ENCODE measurements around the gene EFCAB5. TPM values are rescaled to one million over a fixed set of nuclear protein-coding genes. Genes with fewer than 3 reads are reported as not detected.

EFCAB5 gene
- total and polyA plus RNA-seq, 8 donors = 0.52 to 2.3 (median 1.9) TPM

GRCh38 chr17:30104575-30105339, 163.3 kb downstream of the EFCAB5 start:
- H3K4me1 ChIP-seq = peaks cover 0 to 10% of the 10 kb centered on the region in 2 donors

DNA sequence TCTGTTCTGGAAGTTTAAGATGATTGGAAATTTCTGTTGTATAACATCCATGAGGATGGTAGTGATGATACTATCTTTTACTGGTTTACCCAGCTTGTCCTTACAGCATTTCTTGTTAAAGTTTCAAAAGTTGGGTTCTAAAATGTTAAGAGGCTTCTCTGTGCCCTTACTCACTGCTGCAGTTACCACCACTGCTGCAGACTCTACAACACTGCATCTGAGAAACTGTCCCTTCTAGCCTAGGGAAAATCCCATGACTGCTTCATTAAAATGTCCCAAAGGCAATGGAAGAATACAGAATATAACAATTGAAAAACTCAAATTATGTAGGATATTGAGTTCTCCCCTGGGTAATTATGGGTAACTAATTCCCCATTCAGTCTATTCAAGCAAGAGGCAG, 171.4 kb downstream of the EFCAB5 start:
- no peaks in the 10 kb centered on the region for H3K9me3 ChIP-seq
- H3K4me1 ChIP-seq = peaks cover 4 to 5% of the 10 kb centered on the region in 2 donors
- H3K36me3 ChIP-seq = no peaks in the 10 kb centered on the region
- intact Hi-C loops (cut with DNase I) = no loop called here
- TF ChIP-seq CTCF (IDR thresholded peaks at IDR 0.05) = no peak
- H3K27ac ChIP-seq = no peak overlapping the region
- H3K4me3 ChIP-seq = no peak overlapping the region
- ATAC-seq (no peak), DNase-seq (no peak)
- no peaks in the 10 kb centered on the region for H3K27me3 ChIP-seq

More at GRCh38 chr17:30104575-30105339, 163.3 kb downstream of the EFCAB5 start:
- DNase-seq = peak in 3 of 4 donors; percentile 79 to 85 (median 84)
- Histone ChIP-seq H3K36me3 (no peaks in the 10 kb centered on the region), H3K27ac (peak overlapping the region in 1 of 2 donors; percentile 86), H3K4me3 (peak overlapping the region in 1 of 2 donors; percentile 21), H3K9me3 (no peaks in the 10 kb centered on the region), H3K27me3 (no peaks in the 10 kb centered on the region)
- ATAC-seq = peak; percentile 100
- intact Hi-C loops (cut with DNase I) = no loop called here
- peak; percentile 84 to 90 for TF ChIP-seq CTCF (IDR thresholded peaks at IDR 0.05)

- ATAC-seq (no peak), DNase-seq (no peak)
- Histone ChIP-seq H3K4me1 (peaks cover 9% of the 10 kb centered on the region in 2 donors), H3K27me3 (no peaks in the 10 kb centered on the region), H3K36me3 (no peaks in the 10 kb centered on the region), H3K9me3 (no peaks in the 10 kb centered on the region), H3K27ac (no peak overlapping the region), H3K4me3 (no peak overlapping the region)
- no peak for TF ChIP-seq CTCF (IDR thresholded peaks at IDR 0.05)
- intact Hi-C loops (cut with DNase I) = no loop called here
Measured at GRCh38 chr17:30113213-30113612, 171.8 kb downstream of the EFCAB5 start.

DNA sequence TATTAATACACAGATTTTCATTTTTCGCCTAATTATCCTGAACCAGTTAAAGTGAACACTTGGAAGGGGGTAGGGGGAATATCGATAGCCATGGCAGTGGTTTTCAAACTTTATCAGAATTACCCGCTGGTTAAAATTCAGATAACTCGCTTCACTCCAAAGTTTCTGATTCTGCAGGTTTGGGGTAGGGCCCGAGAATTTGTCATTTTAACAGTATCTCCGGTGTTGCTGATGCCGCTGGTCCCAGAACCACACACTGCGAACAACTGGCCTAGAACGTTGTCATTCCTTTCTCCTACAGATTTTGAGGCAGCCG, 174.9 kb downstream of the EFCAB5 start:
- no peak for ATAC-seq
- Histone ChIP-seq H3K4me1 (peaks cover 11 to 38% of the 10 kb centered on the region in 2 donors), H3K9me3 (no peaks in the 10 kb centered on the region), H3K27me3 (no peaks in the 10 kb centered on the region), H3K4me3 (peak overlapping the region; percentile 70 to 75), H3K27ac (peak overlapping the region; percentile 98 to 99), H3K36me3 (peaks cover 0 to 24% of the 10 kb centered on the region in 2 donors)
- TF ChIP-seq CTCF (IDR thresholded peaks at IDR 0.05) = no peak
- DNase-seq = no peak
- intact Hi-C loops (cut with DNase I) = no loop called here

GRCh38 chr17:30116661-30117551, 175.5 kb downstream of the EFCAB5 start, which contains the start of gene NSRP1:
TSS of gene NSRP1 (plus strand) at chr17:30116816. CDS start at chr17:30116844, 28 bp downstream.
- H3K4me1 ChIP-seq = peaks cover 11 to 40% of the 10 kb centered on the region in 2 donors
- ATAC-seq = peak; percentile 97
- H3K27me3 ChIP-seq = no peaks in the 10 kb centered on the region
- peak within 1 kb of the TSS; percentile 98 to 99 for H3K27ac ChIP-seq
- no peak for TF ChIP-seq CTCF (IDR thresholded peaks at IDR 0.05)
- peaks cover 0 to 30% of the 10 kb centered on the region in 2 donors for H3K36me3 ChIP-seq
- intact Hi-C loops (cut with DNase I) = no loop called here
- H3K9me3 ChIP-seq = no peaks in the 10 kb centered on the region
- peak within 1 kb of the TSS; percentile 70 to 75 for H3K4me3 ChIP-seq
- DNase-seq = peak; percentile 96 to 98 (median 97)
